HG03196 (cell line): Measurements from ENCODE around the gene RNF121.

ENCODE experiments used
- ATAC-seq: cut with Tn5 transposase; IDR thresholded peaks from one replicate; pipeline ENCODE4 v1.9.1; 2021; ENCODE audit not compliant: unreplicated experiment

Gene RNF121

GRCh38 chr11:71979602-71980001, 50.8 kb downstream of the RNF121 start:
- no peak for ATAC-seq

- no peak for ATAC-seq
These were observed 57.3 kb downstream of the RNF121 start for GRCh38 chr11:71986131-71986530.

GRCh38 chr11:71987521-71987920, 58.7 kb downstream of the RNF121 start:
- ATAC-seq, result no peak

- no peak for ATAC-seq
These were observed 59.2 kb downstream of the RNF121 start for GRCh38 chr11:71988050-71988449.

- no peak for ATAC-seq
These were observed 61.9 kb downstream of the RNF121 start for GRCh38 chr11:71990701-71991100.

GRCh38 chr11:71991494-71991893, 62.6 kb downstream of the RNF121 start:
- peak; percentile 74 for ATAC-seq

GRCh38 chr11:71992136-71992730, 63.4 kb downstream of the RNF121 start:
- no peak for ATAC-seq

- no peak for ATAC-seq
These were observed 65.9 kb downstream of the RNF121 start for GRCh38 chr11:71994786-71995185.

- no peak for ATAC-seq
These were observed 67.0 kb downstream of the RNF121 start for GRCh38 chr11:71995726-71996291.

GRCh38 chr11:71996517-71996916, 67.7 kb downstream of the RNF121 start:
- ATAC-seq, result no peak

GRCh38 chr11:71996946-71997345, 68.1 kb downstream of the RNF121 start:
- no peak for ATAC-seq

GRCh38 chr11:71997594-71997993, 68.7 kb downstream of the RNF121 start:
- ATAC-seq, result no peak

GRCh38 chr11:71998061-71998460, 69.2 kb downstream of the RNF121 start:
- no peak for ATAC-seq

- no peak for ATAC-seq
These were observed 69.9 kb downstream of the RNF121 start, which contains the start of gene IL18BP for GRCh38 chr11:71998649-71999310. IL18BP (plus strand) TSS chr11:71998909; CDS start chr11:71999985, 1,076 bp downstream.

- ATAC-seq, result no peak
These were observed 70.5 kb downstream of the RNF121 start for GRCh38 chr11:71999362-71999761.

GRCh38 chr11:71999798-72000197, 71.0 kb downstream of the RNF121 start:
- no peak for ATAC-seq

GRCh38 chr11:72000202-72000867, 71.5 kb downstream of the RNF121 start:
- ATAC-seq, result no peak

- no peak for ATAC-seq
These were observed 72.4 kb downstream of the RNF121 start for GRCh38 chr11:72001285-72001684.

GRCh38 chr11:72001834-72002591, 73.2 kb downstream of the RNF121 start:
- no peak for ATAC-seq

- no peak for ATAC-seq
These were observed 74.3 kb downstream of the RNF121 start for GRCh38 chr11:72002841-72003775.
